K562 treated with DMSO at 1 percent for 12 hours (cell line): ENCODE data around the gene SLC35E4. TPM values are rescaled to one million over a fixed set of nuclear protein-coding genes. Genes with fewer than 3 reads are reported as not detected.

Experiments
- total RNA-seq: library from RNA; unstranded; fragments of 300-600 nt; gene quantifications from 2 replicates; pipeline ENCODE4 v1.2.3, GENCODE V29; 2022; ENCODE audit not compliant: insufficient read depth

Gene SLC35E4
- 3.0 and 4.0 TPM in 2 replicates for total RNA-seq

GRCh38 chr22:30635273-30636225, at the start of gene SLC35E4:
Gene SLC35E4, plus strand, starts transcription at chr22:30635781. Its CDS starts 670 bp downstream, at chr22:30636451.

GRCh38 chr22:30591588-30592359, 43.8 kb upstream of the SLC35E4 start, which contains the start of gene PES1:
Gene PES1, minus strand, starts transcription at chr22:30591910. Its CDS starts 77 bp downstream, at chr22:30591833.

GRCh38 chr22:30606455-30607299, 28.9 kb upstream of the SLC35E4 start, which contains the start of gene TCN2:
Gene TCN2, plus strand, starts transcription at chr22:30607174. Its CDS starts 158 bp downstream, at chr22:30607332.

GRCh38 chr22:30667494-30668385, 32.2 kb downstream of the SLC35E4 start, which contains the start of gene DUSP18:
Gene DUSP18, minus strand, starts transcription at chr22:30667875. Its CDS starts 3,872 bp downstream, at chr22:30664003.

GRCh38 chr22:30694640-30695350, 59.2 kb downstream of the SLC35E4 start, which contains the start of gene OSBP2:
Gene OSBP2, plus strand, starts transcription at chr22:30694874. Its CDS starts 36 bp downstream, at chr22:30694910.

Other genes starting within 250 kb of the SLC35E4 start
- 3.4 and 7.5 TPM in 2 replicates for gene RNF215, start 248.4 kb upstream of the SLC35E4 start, total RNA-seq
- 0.19 TPM in 1 of 2 replicates, not detected in the other for gene SEC14L2, start 238.8 kb upstream of the SLC35E4 start, total RNA-seq
- gene MTFP1, start 210.0 kb upstream of the SLC35E4 start, total RNA-seq, result 35.8 and 45.6 TPM in 2 replicates
- gene SEC14L3, start 163.8 kb upstream of the SLC35E4 start, total RNA-seq, result not detected in 2 replicates
- gene SEC14L4, start 130.1 kb upstream of the SLC35E4 start, total RNA-seq, result not detected in 2 replicates
- gene SEC14L6, start 89.0 kb upstream of the SLC35E4 start, total RNA-seq, result 0.53 and 1.8 TPM in 2 replicates
- 4.3 and 8.9 TPM in 2 replicates for gene GAL3ST1, start 61.1 kb upstream of the SLC35E4 start, total RNA-seq
- 31.6 and 45.9 TPM in 2 replicates for gene PES1, start 43.9 kb upstream of the SLC35E4 start, total RNA-seq
- gene TCN2, start 28.6 kb upstream of the SLC35E4 start, total RNA-seq, result 3.8 and 4.0 TPM in 2 replicates
- 1.3 and 3.8 TPM in 2 replicates for gene DUSP18, start 32.1 kb downstream of the SLC35E4 start, total RNA-seq
- 9.7 and 18.4 TPM in 2 replicates for gene OSBP2, start 59.1 kb downstream of the SLC35E4 start, total RNA-seq